ENCODE results near the gene SYT7. TPM values are rescaled to one million over a fixed set of nuclear protein-coding genes. Genes with fewer than 3 reads are reported as not detected.

The SYT7 gene
- polyA plus RNA-seq, 1 experiment: 0.04 TPM

DNA sequence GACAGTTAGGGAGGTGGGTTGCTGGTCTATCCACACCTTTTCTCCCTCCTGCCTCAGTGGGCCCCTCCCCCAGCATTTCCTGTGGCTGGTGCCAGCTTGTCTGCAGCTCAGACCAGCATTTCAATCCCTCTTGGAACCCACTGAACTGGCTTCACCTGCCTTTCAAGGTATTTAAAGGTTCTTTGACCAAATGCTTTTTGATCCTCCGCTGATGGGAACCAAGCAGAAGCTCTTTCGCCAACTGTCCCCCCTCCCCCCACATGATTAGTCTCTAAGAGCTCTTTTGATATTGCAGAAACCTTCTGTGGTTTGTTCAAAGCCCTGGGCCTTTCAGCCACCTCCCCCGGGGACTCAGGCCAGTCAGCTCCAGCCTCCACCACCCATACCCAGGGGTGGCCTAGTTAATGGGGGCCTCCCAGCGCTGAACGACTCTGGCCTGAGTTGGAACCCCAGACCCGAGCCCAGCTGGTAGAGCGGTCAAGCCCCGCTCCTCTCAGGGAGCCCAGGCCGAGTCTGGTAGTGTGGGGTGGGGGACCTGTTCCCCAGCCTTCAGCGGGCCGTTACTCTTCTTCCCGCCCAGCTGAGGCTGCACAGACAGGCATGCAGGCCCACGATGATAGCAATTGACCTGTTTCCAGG lies 6.0 kb upstream of the SYT7 start:
- no peaks in the 10 kb centered on the region for H3K36me3 ChIP-seq (ENCODE audit: control insufficient read depth, insufficient read depth, low read length)
- H3K27me3 ChIP-seq (ENCODE audit: control insufficient read depth, insufficient read depth, low read length): peaks cover 31% of the 10 kb centered on the region
- POLR2A ChIA-PET: interaction anchor here (0.5 kb wide), 1 partner anchor 132 kb away, joined by 3 read pairs; no protein-coding TSS in a partner anchor
- TF ChIP-seq, protein P1, sequence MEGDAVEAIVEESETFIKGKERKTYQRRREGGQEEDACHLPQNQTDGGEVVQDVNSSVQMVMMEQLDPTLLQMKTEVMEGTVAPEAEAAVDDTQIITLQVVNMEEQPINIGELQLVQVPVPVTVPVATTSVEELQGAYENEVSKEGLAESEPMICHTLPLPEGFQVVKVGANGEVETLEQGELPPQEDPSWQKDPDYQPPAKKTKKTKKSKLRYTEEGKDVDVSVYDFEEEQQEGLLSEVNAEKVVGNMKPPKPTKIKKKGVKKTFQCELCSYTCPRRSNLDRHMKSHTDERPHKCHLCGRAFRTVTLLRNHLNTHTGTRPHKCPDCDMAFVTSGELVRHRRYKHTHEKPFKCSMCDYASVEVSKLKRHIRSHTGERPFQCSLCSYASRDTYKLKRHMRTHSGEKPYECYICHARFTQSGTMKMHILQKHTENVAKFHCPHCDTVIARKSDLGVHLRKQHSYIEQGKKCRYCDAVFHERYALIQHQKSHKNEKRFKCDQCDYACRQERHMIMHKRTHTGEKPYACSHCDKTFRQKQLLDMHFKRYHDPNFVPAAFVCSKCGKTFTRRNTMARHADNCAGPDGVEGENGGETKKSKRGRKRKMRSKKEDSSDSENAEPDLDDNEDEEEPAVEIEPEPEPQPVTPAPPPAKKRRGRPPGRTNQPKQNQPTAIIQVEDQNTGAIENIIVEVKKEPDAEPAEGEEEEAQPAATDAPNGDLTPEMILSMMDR (IDR thresholded peaks at IDR 0.05; ENCODE audit: insufficient read depth, low read depth, low read length): no peak
- no peak for DNase-seq (ENCODE audit: low read depth)
- no peak overlapping the region for H3K4me3 ChIP-seq (ENCODE audit: low read depth, low read length)
- CTCF ChIA-PET: interaction anchor here (0.6 to 3.4 kb wide), 7 partner anchors 9 to 122 kb away, joined by 3 to 10 read pairs (median 5); no protein-coding TSS in a partner anchor

DNA sequence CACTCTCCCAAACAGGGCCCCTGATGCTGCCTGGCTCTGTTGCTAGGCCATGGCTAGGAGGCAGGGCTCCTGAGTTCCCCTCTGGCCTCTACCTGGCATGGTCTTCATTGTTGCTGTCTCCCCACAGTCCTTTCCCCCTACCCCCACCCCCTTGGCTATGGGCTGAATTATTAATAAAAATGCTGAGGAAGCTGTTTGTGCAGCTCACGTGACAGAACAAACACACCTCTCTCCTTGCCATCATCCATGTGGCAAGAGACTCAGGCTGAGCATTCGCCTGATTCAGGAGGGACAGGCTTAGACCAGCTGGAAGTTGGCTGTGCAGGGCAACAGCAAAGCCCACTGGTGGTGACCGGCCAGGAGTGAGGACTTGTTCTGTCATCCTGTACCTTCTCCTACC lies 4.2 kb upstream of the SYT7 start:
- POLR2A ChIA-PET: no interaction called here
- CTCF ChIA-PET: no interaction called here
- DNase-seq (ENCODE audit: low read depth): no peak
- Histone ChIP-seq H3K4me3 (ENCODE audit: low read depth, low read length) (no peak overlapping the region), H3K27me3 (ENCODE audit: control insufficient read depth, insufficient read depth, low read length) (peaks cover 26% of the 10 kb centered on the region), H3K36me3 (ENCODE audit: control insufficient read depth, insufficient read depth, low read length) (no peaks in the 10 kb centered on the region)
- TF ChIP-seq, protein P1 (IDR thresholded peaks at IDR 0.05; ENCODE audit: insufficient read depth, low read depth, low read length): no peak

DNA sequence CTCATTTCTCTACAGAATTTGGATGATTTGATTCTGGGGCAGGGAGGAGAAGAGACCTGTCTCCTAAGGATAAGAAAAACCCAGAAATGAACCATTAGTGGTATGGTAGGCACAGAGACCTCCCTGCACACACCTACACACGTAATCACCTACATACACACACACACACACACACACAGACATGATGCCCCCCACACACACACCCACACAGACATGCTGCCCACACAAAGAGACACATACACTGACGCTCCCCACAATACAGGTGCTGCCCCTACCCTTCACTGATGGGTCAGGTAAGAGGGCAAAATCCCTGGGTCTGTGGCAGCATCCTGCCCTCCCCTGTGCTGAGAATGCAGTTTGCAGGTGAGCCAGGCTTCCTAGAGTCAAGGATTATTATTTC lies 1.1 kb upstream of the SYT7 start:
- TF ChIP-seq, protein P1 (IDR thresholded peaks at IDR 0.05; ENCODE audit: insufficient read depth, low read depth, low read length): no peak
- POLR2A ChIA-PET: no interaction called here
- Histone ChIP-seq H3K4me3 (ENCODE audit: low read depth, low read length) (no peak overlapping the region), H3K36me3 (ENCODE audit: control insufficient read depth, insufficient read depth, low read length) (no peaks in the 10 kb centered on the region), H3K27me3 (ENCODE audit: control insufficient read depth, insufficient read depth, low read length) (peaks cover 35% of the 10 kb centered on the region)
- CTCF ChIA-PET: interaction anchor here (0.6 to 2.0 kb wide), 14 partner anchors 9 to 803 kb away, joined by 3 to 11 read pairs (median 4); no protein-coding TSS in a partner anchor
- DNase-seq (ENCODE audit: low read depth): no peak

DNA sequence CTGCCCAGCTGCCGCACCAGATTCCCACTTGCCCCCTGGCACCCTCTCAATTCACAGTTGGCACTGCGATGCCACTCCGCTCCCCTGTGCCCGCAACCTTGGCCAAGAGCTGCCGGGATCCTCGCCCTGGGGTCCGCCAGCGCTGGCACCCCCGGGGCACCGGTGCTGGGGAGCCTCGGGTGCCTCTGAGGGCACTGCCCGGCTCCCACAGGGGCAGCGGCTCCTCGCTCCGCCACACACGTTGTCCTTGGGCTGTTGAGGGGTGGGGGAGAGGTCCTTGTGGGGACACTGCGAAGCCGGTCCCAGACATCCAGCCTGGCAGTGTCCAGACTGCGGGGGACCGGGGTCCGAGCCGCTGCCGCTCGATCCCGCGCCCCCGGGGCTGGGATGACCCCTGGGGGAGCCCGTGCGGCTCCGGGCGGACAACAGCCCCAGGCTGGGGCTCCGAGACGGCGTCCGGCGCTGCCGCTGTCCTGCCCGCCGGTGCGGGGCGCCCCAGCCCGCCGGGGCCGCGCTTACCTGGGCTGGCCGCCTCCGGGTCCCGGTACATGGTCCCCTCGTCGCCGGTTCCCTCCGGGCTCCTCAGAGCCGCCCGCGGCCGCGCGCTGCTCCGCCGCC lies 496 bp downstream of the SYT7 start:
- peaks cover 37% of the 10 kb centered on the region for H3K27me3 ChIP-seq (ENCODE audit: control insufficient read depth, insufficient read depth, low read length)

More for the DNA sequence above, 496 bp downstream of the SYT7 start:
- ChIA-PET CTCF (interaction anchor here (3.9 kb wide), 1 partner anchor 63 kb away, joined by 13 read pairs; no protein-coding TSS in a partner anchor), POLR2A (no interaction called here)
- TF ChIP-seq, protein P1 (IDR thresholded peaks at IDR 0.05; ENCODE audit: insufficient read depth, low read depth, low read length): no peak
- DNase-seq (ENCODE audit: low read depth): no peak
- Histone ChIP-seq H3K36me3 (ENCODE audit: control insufficient read depth, insufficient read depth, low read length) (no peaks in the 10 kb centered on the region), H3K4me3 (ENCODE audit: low read depth, low read length) (peak overlapping the region; percentile 5; the same call in 1 of the 2 replicates)

Measured in BJ (cell line).